ENCODE results near the gene CTU2. TPM values are rescaled to one million over a fixed set of nuclear protein-coding genes. Genes with fewer than 3 reads are reported as not detected.

CTU2 gene
- total and polyA plus RNA-seq, 10 of the 15 experiments (the other 5 are each of a cell fraction or from before 2014, with no cell fraction given), result 0.32 to 44.5 (median 18.2) TPM

DNA sequence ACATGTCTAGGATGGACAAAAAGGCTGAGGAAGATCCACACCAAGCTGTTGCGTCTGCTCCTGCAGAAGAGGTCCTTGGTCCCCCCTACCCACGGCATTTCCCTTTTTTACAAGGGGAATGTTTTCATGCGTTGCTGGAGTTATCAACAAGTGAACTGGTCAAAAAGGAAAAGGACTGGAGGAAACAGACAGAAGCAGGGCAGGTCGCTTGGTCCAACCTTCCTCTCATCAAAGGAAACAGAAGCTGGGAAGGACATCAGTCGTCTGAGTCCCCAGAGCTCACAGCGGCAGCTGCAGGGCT lies 52.6 kb downstream of the CTU2 start:
- H3K27ac ChIP-seq (ENCODE audit: control insufficient read depth, insufficient read depth), result no peak overlapping the region
- FAIRE-seq (no peak), ATAC-seq (no peak), DNase-seq (ENCODE audit: low read depth, low spot score) (no peak)
- ChIA-PET SMC1A (ENCODE audit: uncharacterized antibody, unreplicated experiment) (no interaction called here), RAD21 (ENCODE audit: unreplicated experiment) (interaction anchor here (1.1 kb wide), 1 partner anchor 20 kb away, joined by 3 read pairs; no protein-coding TSS in a partner anchor), POLR2A (no interaction called here), CTCF (interaction anchor here (1.1 to 1.3 kb wide), 2 partner anchors 16 to 21 kb away, joined by 3 to 4 read pairs; no protein-coding TSS in a partner anchor)
- peaks cover 3% of the 10 kb centered on the region for H4K20me1 ChIP-seq (ENCODE audit: control insufficient read depth, insufficient read depth)
- intact Hi-C loops (cut with micrococcal nuclease; ENCODE audit: unreplicated experiment), result no loop called here
- H3K9me3 ChIP-seq (replicated peaks; ENCODE audit: control insufficient read depth, insufficient read depth, low read length), result no peaks in the 10 kb centered on the region
- WGBS (ENCODE audit: insufficient coverage, insufficient replicate concordance, low lambda C conversion rate, missing lambda C conversion rate), result 56% methylated on average over 6 of the region's 6 CpGs
- no peak overlapping the region for H3K4me2 ChIP-seq (ENCODE audit: control insufficient read depth, insufficient read depth)
- no peak overlapping the region for H3K9ac ChIP-seq (ENCODE audit: control insufficient read depth, insufficient read depth, low read length)
- peaks cover 4% of the 10 kb centered on the region for H3K79me2 ChIP-seq (ENCODE audit: control insufficient read depth, insufficient read depth, low read length)
- in situ Hi-C loops (cut with MboI), result no loop called here
- peaks cover 0 to 9% of the 10 kb centered on the region in 2 experiments; a peak in 3 of 4 replicates for H3K36me3 ChIP-seq (ENCODE audit: control insufficient read depth in 2 of 2, insufficient read depth in 2 of 2, low read length in 1 of 2)
- H2AFZ ChIP-seq (ENCODE audit: control insufficient read depth, low read depth, low read length), result no peak overlapping the region
- H3K4me3 ChIP-seq, result no peak overlapping the region
- H3K4me1 ChIP-seq (ENCODE audit: control insufficient read depth, insufficient read depth, low read length), result no peaks in the 10 kb centered on the region
- no TSS peak for BruUV-seq (replicated peaks)
- no peaks in the 10 kb centered on the region for H3K27me3 ChIP-seq (replicated peaks in 1 of 2; ENCODE audit: control insufficient read depth in 2 of 2, insufficient read depth in 2 of 2, low read length in 1 of 2)
- no peak for TF ChIP-seq MEF2A (IDR thresholded peaks at IDR 0.05; ENCODE audit: insufficient read depth, low read depth, low read length)
- no peak for TF ChIP-seq KAT2A (conservative IDR thresholded peaks at IDR 0.05; ENCODE audit: control insufficient read depth, low read depth, low read length)
- no peak for TF ChIP-seq ZNF24 (IDR thresholded peaks at IDR 0.05)
- no peak for TF ChIP-seq TCF12 (IDR thresholded peaks at IDR 0.05; ENCODE audit: low read depth, low read length)
- TF ChIP-seq, protein P1, sequence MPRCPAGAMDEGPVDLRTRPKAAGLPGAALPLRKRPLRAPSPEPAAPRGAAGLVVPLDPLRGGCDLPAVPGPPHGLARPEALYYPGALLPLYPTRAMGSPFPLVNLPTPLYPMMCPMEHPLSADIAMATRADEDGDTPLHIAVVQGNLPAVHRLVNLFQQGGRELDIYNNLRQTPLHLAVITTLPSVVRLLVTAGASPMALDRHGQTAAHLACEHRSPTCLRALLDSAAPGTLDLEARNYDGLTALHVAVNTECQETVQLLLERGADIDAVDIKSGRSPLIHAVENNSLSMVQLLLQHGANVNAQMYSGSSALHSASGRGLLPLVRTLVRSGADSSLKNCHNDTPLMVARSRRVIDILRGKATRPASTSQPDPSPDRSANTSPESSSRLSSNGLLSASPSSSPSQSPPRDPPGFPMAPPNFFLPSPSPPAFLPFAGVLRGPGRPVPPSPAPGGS (IDR thresholded peaks at IDR 0.05; ENCODE audit: borderline replicate concordance, insufficient read depth, low read depth, low read length, poor library complexity, severe bottlenecking), result no peak
- TF ChIP-seq SIN3A (IDR thresholded peaks at IDR 0.05; ENCODE audit: low read depth, low read length), result no peak
- no peak for TF ChIP-seq SKIL (IDR thresholded peaks at IDR 0.05; ENCODE audit: low read depth, poor library complexity, severe bottlenecking)
- TF ChIP-seq, protein P2, sequence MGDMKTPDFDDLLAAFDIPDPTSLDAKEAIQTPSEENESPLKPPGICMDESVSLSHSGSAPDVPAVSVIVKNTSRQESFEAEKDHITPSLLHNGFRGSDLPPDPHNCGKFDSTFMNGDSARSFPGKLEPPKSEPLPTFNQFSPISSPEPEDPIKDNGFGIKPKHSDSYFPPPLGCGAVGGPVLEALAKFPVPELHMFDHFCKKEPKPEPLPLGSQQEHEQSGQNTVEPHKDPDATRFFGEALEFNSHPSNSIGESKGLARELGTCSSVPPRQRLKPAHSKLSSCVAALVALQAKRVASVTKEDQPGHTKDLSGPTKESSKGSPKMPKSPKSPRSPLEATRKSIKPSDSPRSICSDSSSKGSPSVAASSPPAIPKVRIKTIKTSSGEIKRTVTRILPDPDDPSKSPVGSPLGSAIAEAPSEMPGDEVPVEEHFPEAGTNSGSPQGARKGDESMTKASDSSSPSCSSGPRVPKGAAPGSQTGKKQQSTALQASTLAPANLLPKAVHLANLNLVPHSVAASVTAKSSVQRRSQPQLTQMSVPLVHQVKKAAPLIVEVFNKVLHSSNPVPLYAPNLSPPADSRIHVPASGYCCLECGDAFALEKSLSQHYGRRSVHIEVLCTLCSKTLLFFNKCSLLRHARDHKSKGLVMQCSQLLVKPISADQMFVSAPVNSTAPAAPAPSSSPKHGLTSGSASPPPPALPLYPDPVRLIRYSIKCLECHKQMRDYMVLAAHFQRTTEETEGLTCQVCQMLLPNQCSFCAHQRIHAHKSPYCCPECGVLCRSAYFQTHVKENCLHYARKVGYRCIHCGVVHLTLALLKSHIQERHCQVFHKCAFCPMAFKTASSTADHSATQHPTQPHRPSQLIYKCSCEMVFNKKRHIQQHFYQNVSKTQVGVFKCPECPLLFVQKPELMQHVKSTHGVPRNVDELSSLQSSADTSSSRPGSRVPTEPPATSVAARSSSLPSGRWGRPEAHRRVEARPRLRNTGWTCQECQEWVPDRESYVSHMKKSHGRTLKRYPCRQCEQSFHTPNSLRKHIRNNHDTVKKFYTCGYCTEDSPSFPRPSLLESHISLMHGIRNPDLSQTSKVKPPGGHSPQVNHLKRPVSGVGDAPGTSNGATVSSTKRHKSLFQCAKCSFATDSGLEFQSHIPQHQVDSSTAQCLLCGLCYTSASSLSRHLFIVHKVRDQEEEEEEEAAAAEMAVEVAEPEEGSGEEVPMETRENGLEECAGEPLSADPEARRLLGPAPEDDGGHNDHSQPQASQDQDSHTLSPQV (IDR thresholded peaks at IDR 0.05), result no peak
- no peak for TF ChIP-seq BHLHE40 (IDR thresholded peaks at IDR 0.05; ENCODE audit: borderline replicate concordance in 1 of 2, low read depth in 2 of 2, low read length in 1 of 2)
- no peak for TF ChIP-seq HCFC1 (IDR thresholded peaks at IDR 0.05; ENCODE audit: low read length)
- TF ChIP-seq YY1 (IDR thresholded peaks at IDR 0.05; ENCODE audit: low read depth, low read length), result no peak
- TF ChIP-seq, protein P3, sequence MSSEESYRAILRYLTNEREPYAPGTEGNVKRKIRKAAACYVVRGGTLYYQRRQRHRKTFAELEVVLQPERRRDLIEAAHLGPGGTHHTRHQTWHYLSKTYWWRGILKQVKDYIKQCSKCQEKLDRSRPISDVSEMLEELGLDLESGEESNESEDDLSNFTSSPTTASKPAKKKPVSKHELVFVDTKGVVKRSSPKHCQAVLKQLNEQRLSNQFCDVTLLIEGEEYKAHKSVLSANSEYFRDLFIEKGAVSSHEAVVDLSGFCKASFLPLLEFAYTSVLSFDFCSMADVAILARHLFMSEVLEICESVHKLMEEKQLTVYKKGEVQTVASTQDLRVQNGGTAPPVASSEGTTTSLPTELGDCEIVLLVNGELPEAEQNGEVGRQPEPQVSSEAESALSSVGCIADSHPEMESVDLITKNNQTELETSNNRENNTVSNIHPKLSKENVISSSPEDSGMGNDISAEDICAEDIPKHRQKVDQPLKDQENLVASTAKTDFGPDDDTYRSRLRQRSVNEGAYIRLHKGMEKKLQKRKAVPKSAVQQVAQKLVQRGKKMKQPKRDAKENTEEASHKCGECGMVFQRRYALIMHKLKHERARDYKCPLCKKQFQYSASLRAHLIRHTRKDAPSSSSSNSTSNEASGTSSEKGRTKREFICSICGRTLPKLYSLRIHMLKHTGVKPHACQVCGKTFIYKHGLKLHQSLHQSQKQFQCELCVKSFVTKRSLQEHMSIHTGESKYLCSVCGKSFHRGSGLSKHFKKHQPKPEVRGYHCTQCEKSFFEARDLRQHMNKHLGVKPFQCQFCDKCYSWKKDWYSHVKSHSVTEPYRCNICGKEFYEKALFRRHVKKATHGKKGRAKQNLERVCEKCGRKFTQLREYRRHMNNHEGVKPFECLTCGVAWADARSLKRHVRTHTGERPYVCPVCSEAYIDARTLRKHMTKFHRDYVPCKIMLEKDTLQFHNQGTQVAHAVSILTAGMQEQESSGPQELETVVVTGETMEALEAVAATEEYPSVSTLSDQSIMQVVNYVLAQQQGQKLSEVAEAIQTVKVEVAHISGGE (CRISPR knock-in tag; IDR thresholded peaks at IDR 0.05), result no peak

All from GM12878 (cell line).